HG03558 (cell line): ENCODE results near the gene NUTF2.
"Not testable (repeated sequence)": the region's sequence is repeated elsewhere in the genome, so short reads cannot be mapped to it uniquely, and the experiment has no call there.

Experiments
- ATAC-seq: cut with Tn5 transposase; IDR thresholded peaks from one replicate; pipeline ENCODE4 v1.9.1; 2021; ENCODE audit warnings: moderate number of reproducible peaks; ENCODE audit not compliant: unreplicated experiment; ENCODE audit errors: extremely low read depth

Gene NUTF2

DNA sequence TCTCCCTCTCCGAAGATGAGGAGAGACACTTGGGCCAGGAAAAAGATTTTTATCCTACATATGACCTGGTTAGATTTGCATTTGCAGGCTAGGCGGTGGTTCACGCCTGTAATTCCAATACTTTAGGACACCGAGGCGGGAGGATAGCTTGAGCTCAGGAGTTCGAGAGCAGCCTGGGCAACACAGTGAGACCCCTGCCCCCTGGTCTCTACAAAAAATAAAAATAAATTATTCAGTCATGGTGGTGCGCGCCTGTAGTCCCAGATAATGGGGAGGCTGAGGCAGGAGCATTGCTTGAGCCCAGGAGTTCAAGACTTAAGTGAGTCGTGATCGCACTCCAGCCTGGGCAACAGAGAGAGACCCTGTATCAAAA is 12.5 kb upstream of the NUTF2 start:
- no peak for ATAC-seq

GRCh38 chr16:67837190-67837589 is 9.5 kb upstream of the NUTF2 start:
- not testable (repeated sequence) for ATAC-seq

GRCh38 chr16:67837811-67838210 is 8.9 kb upstream of the NUTF2 start:
- ATAC-seq = no peak

DNA sequence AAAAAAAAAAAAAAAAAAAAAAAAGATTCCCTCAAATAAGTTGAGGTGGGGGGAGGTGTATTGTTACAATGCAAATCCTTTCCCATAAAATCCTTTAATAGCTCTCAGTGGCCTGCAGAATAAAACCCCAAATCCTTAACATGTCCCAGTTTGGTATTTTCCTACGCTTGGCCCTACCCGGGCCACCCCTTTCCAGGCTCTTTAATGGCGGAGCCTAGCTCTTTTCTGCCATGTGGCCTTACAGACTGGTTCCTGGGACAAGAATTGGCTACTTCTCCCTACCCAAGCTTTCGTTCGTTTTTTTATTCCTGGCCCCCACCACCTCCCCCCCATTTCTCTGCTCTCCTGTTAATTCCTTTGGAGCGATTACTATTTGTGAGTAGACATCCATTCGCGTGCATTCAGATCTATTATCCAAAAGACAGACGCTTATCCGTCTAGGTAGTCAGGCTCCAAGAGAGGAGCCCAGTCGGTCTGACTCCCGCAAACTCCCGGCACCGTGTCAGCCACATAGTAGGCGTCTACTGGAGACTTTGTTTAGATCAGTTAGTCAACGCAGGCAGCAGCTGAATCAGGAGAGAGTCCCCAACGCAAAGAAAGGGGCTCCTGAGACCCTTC is 5.4 kb upstream of the NUTF2 start:
- ATAC-seq = no peak

- ATAC-seq = peak; percentile 26
Observed at GRCh38 chr16:67841816-67842508, 4.8 kb upstream of the NUTF2 start, which contains the start of gene THAP11. Gene THAP11, plus strand, starts transcription at chr16:67842320. Its CDS starts 235 bp downstream, at chr16:67842555.

DNA sequence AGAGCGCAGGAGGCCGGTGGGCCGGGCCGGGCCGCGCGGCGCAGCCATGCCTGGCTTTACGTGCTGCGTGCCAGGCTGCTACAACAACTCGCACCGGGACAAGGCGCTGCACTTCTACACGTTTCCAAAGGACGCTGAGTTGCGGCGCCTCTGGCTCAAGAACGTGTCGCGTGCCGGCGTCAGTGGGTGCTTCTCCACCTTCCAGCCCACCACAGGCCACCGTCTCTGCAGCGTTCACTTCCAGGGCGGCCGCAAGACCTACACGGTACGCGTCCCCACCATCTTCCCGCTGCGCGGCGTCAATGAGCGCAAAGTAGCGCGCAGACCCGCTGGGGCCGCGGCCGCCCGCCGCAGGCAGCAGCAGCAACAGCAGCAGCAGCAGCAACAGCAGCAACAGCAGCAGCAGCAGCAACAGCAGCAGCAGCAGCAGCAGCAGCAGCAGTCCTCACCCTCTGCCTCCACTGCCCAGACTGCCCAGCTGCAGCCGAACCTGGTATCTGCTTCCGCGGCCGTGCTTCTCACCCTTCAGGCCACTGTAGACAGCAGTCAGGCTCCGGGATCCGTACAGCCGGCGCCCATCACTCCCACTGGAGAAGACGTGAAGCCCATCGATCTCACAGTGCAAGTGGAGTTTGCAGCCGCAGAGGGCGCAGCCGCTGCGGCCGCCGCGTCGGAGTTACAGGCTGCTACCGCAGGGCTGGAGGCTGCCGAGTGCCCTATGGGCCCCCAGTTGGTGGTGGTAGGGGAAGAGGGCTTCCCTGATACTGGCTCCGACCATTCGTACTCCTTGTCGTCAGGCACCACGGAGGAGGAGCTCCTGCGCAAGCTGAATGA is 4.0 kb upstream of the NUTF2 start:
- ATAC-seq = no peak

DNA sequence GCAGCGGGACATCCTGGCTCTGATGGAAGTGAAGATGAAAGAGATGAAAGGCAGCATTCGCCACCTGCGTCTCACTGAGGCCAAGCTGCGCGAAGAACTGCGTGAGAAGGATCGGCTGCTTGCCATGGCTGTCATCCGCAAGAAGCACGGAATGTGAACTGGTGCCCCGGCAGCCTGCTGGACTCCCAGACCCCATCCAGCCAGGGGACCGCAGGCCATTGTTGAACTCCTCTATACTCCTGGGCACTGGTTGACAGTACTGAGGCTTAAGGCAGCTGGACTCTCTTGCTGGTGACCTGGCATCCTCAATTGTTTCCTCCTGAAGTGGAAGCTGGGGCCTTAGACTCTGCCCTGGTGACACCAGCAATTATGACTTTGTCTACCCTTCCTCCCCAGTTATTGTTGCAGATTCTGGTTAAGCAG is 3.4 kb upstream of the NUTF2 start:
- no peak for ATAC-seq

DNA sequence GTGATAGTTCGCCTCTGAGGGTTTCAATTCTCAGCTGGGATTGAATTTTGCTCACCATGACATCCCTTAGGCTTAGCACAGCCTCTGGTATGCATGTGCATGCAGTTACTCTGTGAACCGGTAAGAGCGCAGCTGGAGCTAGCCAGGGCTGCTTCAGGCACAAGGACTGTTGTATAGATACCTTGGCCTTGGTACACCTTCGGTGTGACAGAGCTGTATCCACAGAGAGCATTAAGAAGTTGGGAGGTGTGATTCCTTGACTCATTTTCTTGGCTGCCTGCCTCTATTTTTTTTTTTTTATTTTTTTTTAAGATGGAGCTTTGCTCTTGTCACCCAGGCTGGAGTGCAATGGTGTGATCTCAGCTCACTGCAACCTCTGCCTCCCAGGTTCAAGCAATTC is 2.2 kb upstream of the NUTF2 start:
- ATAC-seq = no peak

DNA sequence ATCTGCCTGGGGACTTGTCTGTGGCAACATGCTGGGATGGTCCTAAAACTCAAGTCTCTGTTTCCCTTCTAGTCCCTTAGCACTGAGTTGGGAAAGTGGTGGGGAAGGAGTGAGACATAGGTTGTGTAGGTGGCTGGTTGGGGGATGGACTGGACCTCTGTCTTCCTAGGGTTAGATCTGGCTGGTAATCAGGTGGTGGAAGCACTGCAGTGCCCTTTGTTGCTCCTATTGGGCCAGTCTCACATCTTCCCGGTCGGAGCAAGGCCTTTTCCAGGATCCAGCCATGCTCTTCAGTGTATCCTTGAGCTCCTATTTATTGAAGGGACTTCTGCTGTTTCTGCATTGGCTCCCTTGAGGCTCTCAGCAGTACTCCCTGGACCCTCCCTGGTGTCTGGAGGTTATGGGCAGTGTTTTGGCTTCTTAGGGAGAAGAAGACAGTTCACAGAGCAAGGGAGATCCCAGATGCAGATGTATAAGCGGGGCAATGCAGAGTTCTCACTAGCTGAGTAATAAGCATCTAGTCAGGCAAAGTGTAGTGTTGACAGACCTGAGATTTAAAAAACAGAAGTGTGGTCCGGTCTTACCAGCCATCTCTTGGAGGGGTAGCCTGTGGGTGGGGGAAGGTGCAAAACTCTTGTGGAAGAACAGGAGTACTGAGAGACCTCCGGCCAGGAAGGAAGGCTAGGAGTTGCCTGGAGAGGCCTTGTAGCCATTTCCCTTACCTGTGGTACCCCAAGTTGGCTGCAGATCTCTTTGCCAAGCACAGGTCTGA is 1.3 kb upstream of the NUTF2 start:
- ATAC-seq = no peak

GRCh38 chr16:67846063-67846319 is 742 bp upstream of the NUTF2 start:
- no peak for ATAC-seq

GRCh38 chr16:67847064-67847861 is 530 bp downstream of the NUTF2 start, which contains the start of gene CENPT:
Gene CENPT, minus strand, starts transcription at chr16:67847693. Its CDS starts 13,834 bp downstream, at chr16:67833859.
- peak; percentile 28 for ATAC-seq

DNA sequence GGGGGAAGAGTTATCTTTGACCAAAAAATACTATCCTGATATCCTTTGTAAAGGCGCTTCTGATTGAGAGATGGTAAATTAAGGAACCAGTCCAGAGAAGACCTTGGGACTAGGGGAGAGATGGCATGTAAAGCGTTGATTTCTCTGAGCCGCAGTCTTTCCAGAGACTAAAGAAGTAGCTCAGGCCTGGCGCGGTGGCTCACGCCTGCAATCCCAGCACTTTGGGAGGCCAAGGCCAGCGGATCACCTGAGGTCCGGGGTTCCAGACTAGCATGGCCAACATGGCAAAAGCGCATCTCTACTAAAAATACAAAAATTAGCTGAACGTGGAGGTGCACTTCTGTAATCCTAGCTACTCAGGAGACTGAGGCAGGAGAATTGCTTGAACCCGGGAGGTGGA is 1.4 kb downstream of the NUTF2 start:
- no peak for ATAC-seq

DNA sequence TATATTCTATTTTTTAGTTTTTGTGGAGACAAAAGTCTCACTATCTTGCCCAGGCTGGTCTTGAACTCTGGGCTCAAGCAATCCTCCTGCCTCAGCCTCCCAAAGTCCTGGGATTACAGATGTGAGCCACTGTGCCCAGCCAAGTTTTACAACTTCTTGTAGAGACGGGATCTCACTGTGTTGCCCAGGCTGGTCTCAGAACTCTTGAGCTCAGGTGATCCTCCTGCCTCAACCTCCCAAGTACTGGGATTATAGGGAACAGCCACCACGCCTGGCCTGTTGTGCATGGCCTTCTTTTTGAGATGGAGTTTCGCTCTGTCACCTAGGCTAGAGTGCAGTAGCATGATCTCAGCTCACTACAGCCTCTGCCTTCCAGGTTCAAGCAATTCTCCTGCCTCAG is 6.9 kb downstream of the NUTF2 start:
- no peak for ATAC-seq

DNA sequence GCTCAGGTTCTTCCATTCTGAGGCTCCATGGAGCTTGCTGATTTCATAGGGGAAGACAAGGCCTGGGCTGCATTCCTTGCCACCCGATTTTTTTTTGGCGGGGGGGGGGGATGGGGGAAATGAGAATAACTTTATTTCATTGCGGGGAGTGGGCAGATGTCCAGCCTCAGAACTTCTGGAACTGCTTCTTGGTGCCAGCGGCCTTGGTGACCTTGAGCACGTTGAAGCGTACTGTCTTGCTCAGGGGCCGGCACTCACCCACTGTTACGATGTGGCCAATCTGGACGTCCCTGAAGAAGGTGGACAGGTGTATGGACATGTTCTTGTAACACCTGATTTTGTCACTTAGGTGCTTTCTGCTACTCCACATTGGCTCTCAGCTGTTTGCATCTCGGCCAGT is 9.1 kb downstream of the NUTF2 start:
- no peak for ATAC-seq

DNA sequence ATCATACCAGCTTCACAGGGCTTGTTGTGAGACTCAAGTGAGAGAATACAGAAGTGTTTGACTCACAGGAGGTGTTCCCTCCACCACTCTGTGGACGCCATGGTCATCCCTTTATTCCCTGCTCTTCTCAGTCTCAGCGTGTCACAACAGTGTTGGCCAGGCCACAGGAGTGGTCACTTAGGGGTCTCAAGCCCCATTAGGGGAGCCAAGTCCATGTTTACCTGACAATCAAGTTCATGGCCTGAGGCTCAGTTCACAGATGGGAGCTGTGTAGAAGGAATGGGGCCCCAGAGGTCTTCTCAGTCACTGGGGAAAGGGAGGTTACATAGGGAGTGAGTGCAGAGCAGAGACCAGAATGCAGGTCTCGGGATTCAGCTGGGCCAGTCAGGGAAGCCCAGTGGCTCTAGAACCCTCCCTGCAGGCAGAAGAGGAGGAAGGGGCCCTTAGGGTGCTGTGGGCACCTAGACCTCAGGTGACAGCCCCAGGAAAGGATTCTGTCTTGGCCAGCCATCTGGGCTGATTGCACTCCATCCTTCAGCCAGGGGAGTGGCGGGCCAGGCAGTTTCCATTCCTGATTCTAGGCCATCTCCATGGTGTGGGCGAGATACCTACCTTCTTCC is 10.3 kb downstream of the NUTF2 start:
- no peak for ATAC-seq

DNA sequence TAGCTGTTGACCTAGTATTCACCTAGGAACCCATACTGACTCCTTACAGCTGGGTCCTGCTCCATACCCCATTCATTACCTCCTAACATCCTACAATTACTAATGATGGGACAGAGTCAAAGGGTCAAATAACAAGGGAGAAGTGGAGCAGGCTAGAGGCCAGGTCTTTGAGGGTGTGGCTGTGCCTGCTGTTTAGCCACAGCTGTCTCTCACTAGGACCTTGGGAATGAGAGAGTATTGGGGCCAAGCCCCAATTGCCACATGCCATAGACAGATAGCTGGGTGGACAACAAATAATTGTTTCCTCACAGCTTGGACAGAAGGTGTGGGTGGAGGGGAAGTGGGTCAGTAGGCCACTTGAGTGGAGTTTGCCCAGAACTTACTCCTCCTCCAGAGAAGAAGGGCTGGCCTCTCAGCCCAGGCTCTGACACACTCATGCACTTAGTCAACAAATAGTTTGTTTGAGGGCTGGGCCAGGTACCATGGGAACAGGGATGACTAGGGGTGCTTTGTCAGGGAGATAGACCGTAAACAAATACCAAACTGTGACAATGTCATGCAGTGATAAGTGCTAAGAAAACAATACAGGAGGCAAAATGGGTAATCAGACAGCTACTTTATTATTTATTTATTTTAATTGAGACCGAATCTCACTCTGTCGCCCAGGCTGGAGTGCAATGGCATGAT is 11.0 kb downstream of the NUTF2 start:
- no peak for ATAC-seq

- no peak for ATAC-seq
Observed at GRCh38 chr16:67858500-67858899, 11.8 kb downstream of the NUTF2 start.

- no peak for ATAC-seq
Observed at GRCh38 chr16:67860589-67861398, 14.1 kb downstream of the NUTF2 start.
